ENCODE results near the gene C20orf141. TPM values are rescaled to one million over a fixed set of nuclear protein-coding genes. Genes with fewer than 3 reads are reported as not detected.
A peak's percentile ranks its signal among the peaks of the same experiment; 100 is the strongest.
"Not testable (repeated sequence)": the region's sequence is repeated elsewhere in the genome, so short reads cannot be mapped to it uniquely, and the experiment has no call there.

C20orf141 gene
- total RNA-seq, 3 donors from 2014 or later: not detected

- peak; percentile 13 for ATAC-seq
- no peak for DNase-seq
- Histone ChIP-seq H3K4me1 (ENCODE audit: low read depth) (no peaks in the 10 kb centered on the region), H3K36me3 (ENCODE audit: low read depth) (no peaks in the 10 kb centered on the region), H3K4me3 (no peak overlapping the region), H3K9me3 (no peaks in the 10 kb centered on the region)
- TF ChIP-seq CTCF (IDR thresholded peaks at IDR 0.05): no peak
- intact Hi-C loops (cut with DNase I, micrococcal nuclease): no loop called here
Measured at GRCh38 chr20:2820896-2821869, 6.4 kb downstream of the C20orf141 start.

GRCh38 chr20:2822073-2822472 lies 7.3 kb downstream of the C20orf141 start:
- H3K4me1 ChIP-seq (ENCODE audit: low read depth): no peaks in the 10 kb centered on the region
- H3K9me3 ChIP-seq: no peaks in the 10 kb centered on the region
- TF ChIP-seq CTCF (IDR thresholded peaks at IDR 0.05): no peak
- no peaks in the 10 kb centered on the region for H3K36me3 ChIP-seq (ENCODE audit: low read depth)
- ATAC-seq (peak; percentile 15), DNase-seq (no peak)
- no peak overlapping the region for H3K4me3 ChIP-seq
- intact Hi-C loops (cut with DNase I, micrococcal nuclease): no loop called here

DNA sequence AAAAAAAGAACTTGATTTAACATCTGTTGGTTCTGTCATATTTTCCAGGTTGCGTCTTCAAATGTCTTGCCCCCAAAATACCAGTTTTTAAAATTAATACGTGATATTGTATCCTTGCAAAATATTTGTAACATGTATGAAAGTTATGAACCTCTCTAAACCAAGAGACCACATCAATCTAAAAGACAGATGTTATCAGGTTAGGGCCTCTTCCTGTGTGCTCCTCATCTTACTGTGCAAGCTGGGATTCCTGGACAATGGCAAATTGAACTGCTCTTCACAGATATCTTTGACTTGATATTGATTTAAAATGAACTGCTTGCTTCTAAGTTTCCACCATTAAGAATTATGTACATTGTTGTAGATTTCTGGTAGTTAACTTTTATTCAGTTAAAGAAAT lies 11.0 kb downstream of the C20orf141 start:
- intact Hi-C loops (cut with DNase I, micrococcal nuclease): no loop called here
- no peak for TF ChIP-seq CTCF (IDR thresholded peaks at IDR 0.05)

DNA sequence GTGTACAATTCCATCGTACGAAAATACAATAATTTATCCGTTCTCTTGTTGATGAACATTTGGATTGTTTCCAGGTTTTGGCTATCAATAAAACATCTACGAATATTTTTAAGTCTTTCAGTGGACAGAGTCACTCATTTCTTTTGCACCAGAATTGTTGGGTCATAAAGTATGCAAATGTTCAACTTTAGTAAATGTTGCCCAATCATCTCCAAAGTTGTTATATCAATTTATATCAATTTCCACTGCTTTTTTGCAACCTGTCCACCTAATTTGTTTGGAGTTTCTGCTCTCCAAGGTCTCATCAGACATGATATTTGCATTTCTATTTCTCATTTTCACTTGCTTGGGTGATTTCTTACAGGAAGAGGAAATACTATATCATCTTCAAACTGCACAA lies 11.9 kb downstream of the C20orf141 start:
- Histone ChIP-seq H3K36me3 (ENCODE audit: low read depth) (no peaks in the 10 kb centered on the region), H3K4me3 (no peak overlapping the region), H3K4me1 (ENCODE audit: low read depth) (no peaks in the 10 kb centered on the region), H3K9me3 (no peaks in the 10 kb centered on the region)
- intact Hi-C loops (cut with DNase I, micrococcal nuclease): no loop called here
- DNase-seq (no peak), ATAC-seq (no peak)
- TF ChIP-seq CTCF (IDR thresholded peaks at IDR 0.05): no peak

More for the DNA sequence above, 11.0 kb downstream of the C20orf141 start:
- no peaks in the 10 kb centered on the region for H3K36me3 ChIP-seq (ENCODE audit: low read depth)
- no peak overlapping the region for H3K4me3 ChIP-seq
- DNase-seq (no peak), ATAC-seq (no peak)
- no peaks in the 10 kb centered on the region for H3K4me1 ChIP-seq (ENCODE audit: low read depth)
- H3K9me3 ChIP-seq: no peaks in the 10 kb centered on the region

GRCh38 chr20:2829376-2829775 lies 14.6 kb downstream of the C20orf141 start:
- no peak for TF ChIP-seq CTCF (IDR thresholded peaks at IDR 0.05)
- Histone ChIP-seq H3K9me3 (no peaks in the 10 kb centered on the region), H3K4me3 (no peak overlapping the region), H3K36me3 (ENCODE audit: low read depth) (no peaks in the 10 kb centered on the region), H3K4me1 (ENCODE audit: low read depth) (no peaks in the 10 kb centered on the region)
- intact Hi-C loops (cut with DNase I, micrococcal nuclease): no loop called here
- ATAC-seq (no peak), DNase-seq (no peak)

GRCh38 chr20:2831206-2831605 lies 16.4 kb downstream of the C20orf141 start:
- DNase-seq; ATAC-seq; H3K4me3 ChIP-seq; H3K9me3 ChIP-seq; H3K4me1 ChIP-seq (ENCODE audit: low read depth); intact Hi-C loops (cut with DNase I, micrococcal nuclease); H3K36me3 ChIP-seq (ENCODE audit: low read depth): not testable (repeated sequence)
